HepG2 (cell line): ENCODE measurements around the gene ITGB7. TPM values are rescaled to one million over a fixed set of nuclear protein-coding genes. Genes with fewer than 3 reads are reported as not detected.

ENCODE experiments used
- KAT8 ChIP-seq: IDR thresholded peaks from 2 replicates; pipeline ENCODE4 v1.6.1; 2016; ENCODE audit warnings: missing genetic modification reagents, missing compliant biosample characterization
- NR2F6 ChIP-seq, 2 experiments: IDR thresholded peaks; 2 replicates each; pipeline ENCODE4 v1.6.1; 2016; ENCODE audit warnings: antibody characterized with exemption in 1 of 2, mild to moderate bottlenecking in 1 of 2
- PAF1 ChIP-seq: IDR thresholded peaks from 2 replicates; pipeline ENCODE4 v1.6.1; 2016; ENCODE audit warnings: missing genetic modification reagents, missing compliant biosample characterization
- POGK ChIP-seq: sonication (generic); formaldehyde crosslinking; conservative IDR thresholded peaks from 2 replicates; pipeline ENCODE4 v1.8.0; 2022; ENCODE audit warnings: mild to moderate bottlenecking, moderate library complexity, missing genetic modification reagents
- RAD51 ChIP-seq: fragments of 450-650 bp; IDR thresholded peaks from 2 replicates; pipeline ENCODE4 v1.6.1; 2016; ENCODE audit warnings: borderline replicate concordance
- SNAI1 ChIP-seq: sonication (generic); formaldehyde crosslinking; IDR thresholded peaks from 2 replicates; pipeline ENCODE4 v1.5.0; 2020; ENCODE audit warnings: mild to moderate bottlenecking, missing genetic modification reagents, borderline replicate concordance
- TCF7 ChIP-seq: sonication (generic); IDR thresholded peaks from 2 replicates; pipeline ENCODE4 v1.6.1; 2016; ENCODE audit warnings: antibody characterized with exemption, low read depth
- TOE1 ChIP-seq: sonication (generic); formaldehyde crosslinking; IDR thresholded peaks from 2 replicates; pipeline ENCODE4 v1.4.0; 2020; ENCODE audit warnings: mild to moderate bottlenecking, missing genetic modification reagents
- WIZ ChIP-seq: sonication (generic); formaldehyde crosslinking; IDR thresholded peaks from 2 replicates; pipeline ENCODE4 v1.5.1; 2020; ENCODE audit warnings: mild to moderate bottlenecking, missing genetic modification reagents
- ZMYM4 ChIP-seq: sonication (generic); formaldehyde crosslinking; IDR thresholded peaks from 2 replicates; pipeline ENCODE4 v1.8.1; 2023; ENCODE audit warnings: mild to moderate bottlenecking, missing genetic modification reagents
- ZNF253 ChIP-seq: sonication (generic); formaldehyde crosslinking; IDR thresholded peaks from 2 replicates; pipeline ENCODE4 v1.8.0; 2022; ENCODE audit warnings: mild to moderate bottlenecking, missing genetic modification reagents, borderline replicate concordance
- ZNF547 ChIP-seq: sonication (generic); formaldehyde crosslinking; IDR thresholded peaks from 2 replicates; pipeline ENCODE4 v1.5.1; 2020; ENCODE audit warnings: mild to moderate bottlenecking, missing genetic modification reagents
- ZNF652 ChIP-seq: IDR thresholded peaks from 2 replicates; pipeline ENCODE4 v1.6.1; 2016; ENCODE audit warnings: low read depth, borderline replicate concordance
- polyA plus RNA-seq, 8 experiments: library from polyadenylated mRNA; depleted of rRNA in 3 of 8; stranded (reverse) in 7 of 8; unstranded in 1 of 8; fragments of >200 nt; fragmentation: Illumina TruSeq in 4 of 8; extraction: Trizol in 4 of 8; gene quantifications; 2 replicates each; pipeline versions ENCODE4 v1.2.1 to v1.2.3, GENCODE V29; 2011 to 2016; ENCODE audit warnings: low read depth in 4 of 8, missing spikeins in 1 of 8, mixed read lengths in 1 of 8; ENCODE audit not compliant: insufficient read depth in 1 of 8
- total RNA-seq, 5 experiments: library from RNA; depleted of rRNA; stranded (reverse); fragments of >200 nt; fragmentation: Illumina TruSeq; extraction: Trizol; gene quantifications; 2 replicates each; pipeline ENCODE4 v1.2.3, GENCODE V29; 2016; ENCODE audit warnings: low read depth in 1 of 5
- TF ChIP-seq, protein P1 (sequence below): sonication (generic); formaldehyde crosslinking; IDR thresholded peaks from 2 replicates; pipeline ENCODE4 v1.4.0; 2020; ENCODE audit warnings: missing genetic modification reagents, borderline replicate concordance
- TF ChIP-seq, protein P2 (sequence below): sonication (generic); formaldehyde crosslinking; IDR thresholded peaks from 2 replicates; pipeline ENCODE4 v1.5.0; 2020; ENCODE audit warnings: missing genetic modification reagents
- TF ChIP-seq, protein P3 (sequence below): sonication (generic); formaldehyde crosslinking; IDR thresholded peaks from 2 replicates; pipeline ENCODE4 v1.5.1; 2020; ENCODE audit warnings: missing genetic modification reagents, mild to moderate bottlenecking, borderline replicate concordance
- TF ChIP-seq, protein P4 (sequence below): sonication (generic); formaldehyde crosslinking; IDR thresholded peaks from 2 replicates; pipeline ENCODE4 v1.8.1; 2023; ENCODE audit warnings: missing genetic modification reagents, mild to moderate bottlenecking, borderline replicate concordance

The ITGB7 gene
- total and polyA plus RNA-seq, 2 of the 13 experiments (the other 11 are each of a cell fraction or from before 2014, with no cell fraction given): 0.16 to 0.18 TPM

GRCh38 chr12:53251477-53252348 lies 44.7 kb upstream of the ITGB7 start (continued):
- TF ChIP-seq, protein P1, sequence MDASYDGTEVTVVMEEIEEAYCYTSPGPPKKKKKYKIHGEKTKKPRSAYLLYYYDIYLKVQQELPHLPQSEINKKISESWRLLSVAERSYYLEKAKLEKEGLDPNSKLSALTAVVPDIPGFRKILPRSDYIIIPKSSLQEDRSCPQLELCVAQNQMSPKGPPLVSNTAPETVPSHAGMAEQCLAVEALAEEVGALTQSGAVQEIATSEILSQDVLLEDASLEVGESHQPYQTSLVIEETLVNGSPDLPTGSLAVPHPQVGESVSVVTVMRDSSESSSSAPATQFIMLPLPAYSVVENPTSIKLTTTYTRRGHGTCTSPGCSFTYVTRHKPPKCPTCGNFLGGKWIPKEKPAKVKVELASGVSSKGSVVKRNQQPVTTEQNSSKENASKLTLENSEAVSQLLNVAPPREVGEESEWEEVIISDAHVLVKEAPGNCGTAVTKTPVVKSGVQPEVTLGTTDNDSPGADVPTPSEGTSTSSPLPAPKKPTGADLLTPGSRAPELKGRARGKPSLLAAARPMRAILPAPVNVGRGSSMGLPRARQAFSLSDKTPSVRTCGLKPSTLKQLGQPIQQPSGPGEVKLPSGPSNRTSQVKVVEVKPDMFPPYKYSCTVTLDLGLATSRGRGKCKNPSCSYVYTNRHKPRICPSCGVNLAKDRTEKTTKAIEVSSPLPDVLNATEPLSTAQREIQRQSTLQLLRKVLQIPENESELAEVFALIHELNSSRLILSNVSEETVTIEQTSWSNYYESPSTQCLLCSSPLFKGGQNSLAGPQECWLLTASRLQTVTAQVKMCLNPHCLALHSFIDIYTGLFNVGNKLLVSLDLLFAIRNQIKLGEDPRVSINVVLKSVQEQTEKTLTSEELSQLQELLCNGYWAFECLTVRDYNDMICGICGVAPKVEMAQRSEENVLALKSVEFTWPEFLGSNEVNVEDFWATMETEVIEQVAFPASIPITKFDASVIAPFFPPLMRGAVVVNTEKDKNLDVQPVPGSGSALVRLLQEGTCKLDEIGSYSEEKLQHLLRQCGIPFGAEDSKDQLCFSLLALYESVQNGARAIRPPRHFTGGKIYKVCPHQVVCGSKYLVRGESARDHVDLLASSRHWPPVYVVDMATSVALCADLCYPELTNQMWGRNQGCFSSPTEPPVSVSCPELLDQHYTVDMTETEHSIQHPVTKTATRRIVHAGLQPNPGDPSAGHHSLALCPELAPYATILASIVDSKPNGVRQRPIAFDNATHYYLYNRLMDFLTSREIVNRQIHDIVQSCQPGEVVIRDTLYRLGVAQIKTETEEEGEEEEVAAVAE: no peak
- 0 out of 2 replicates have a peak, but pooled peaks have one; percentile 24 for TF ChIP-seq SNAI1 (CRISPR knock-in tag)
- TF ChIP-seq, protein P2, sequence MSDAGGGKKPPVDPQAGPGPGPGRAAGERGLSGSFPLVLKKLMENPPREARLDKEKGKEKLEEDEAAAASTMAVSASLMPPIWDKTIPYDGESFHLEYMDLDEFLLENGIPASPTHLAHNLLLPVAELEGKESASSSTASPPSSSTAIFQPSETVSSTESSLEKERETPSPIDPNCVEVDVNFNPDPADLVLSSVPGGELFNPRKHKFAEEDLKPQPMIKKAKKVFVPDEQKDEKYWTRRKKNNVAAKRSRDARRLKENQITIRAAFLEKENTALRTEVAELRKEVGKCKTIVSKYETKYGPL (CRISPR knock-in tag): no peak
- peak; percentile 95 for TF ChIP-seq KAT8 (CRISPR knock-in tag)
- peak; percentile 44; the same call in 1 of the 2 replicates for TF ChIP-seq ZMYM4 (CRISPR knock-in tag)
- TF ChIP-seq PAF1: no peak
- TF ChIP-seq TOE1: no peak
- TF ChIP-seq, protein P3, sequence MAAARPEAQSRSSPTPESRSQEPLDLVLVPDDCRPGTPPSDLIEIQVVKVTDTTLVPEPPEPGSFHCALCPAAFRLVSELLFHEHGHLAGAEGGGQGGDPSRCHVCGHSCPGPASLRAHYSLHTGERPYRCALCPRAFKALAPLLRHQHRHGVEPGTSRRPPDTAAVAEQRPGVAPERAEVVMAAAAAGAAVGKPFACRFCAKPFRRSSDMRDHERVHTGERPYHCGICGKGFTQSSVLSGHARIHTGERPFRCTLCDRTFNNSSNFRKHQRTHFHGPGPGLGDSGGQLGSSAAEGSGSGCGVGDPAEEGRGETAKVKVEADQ (CRISPR knock-in tag): peak; percentile 31; the same call in 1 of the 2 replicates
- no peak for TF ChIP-seq ZNF253 (CRISPR knock-in tag)
- TF ChIP-seq POGK (CRISPR knock-in tag): no peak; the same call in 1 of the 2 replicates
- 0 out of 2 replicates have a peak, but pooled peaks have one; percentile 12 for TF ChIP-seq ZNF652 (CRISPR knock-in tag)
- TF ChIP-seq NR2F6 (IDR thresholded peaks at IDR 0.05): peak; percentile 52; the same call in 1 of the 2 replicates
- 0 out of 2 replicates have a peak, but pooled peaks have one; percentile 22 for TF ChIP-seq NR2F6 (CRISPR knock-in tag; IDR thresholded peaks at IDR 0.05)
- TF ChIP-seq, protein P4, sequence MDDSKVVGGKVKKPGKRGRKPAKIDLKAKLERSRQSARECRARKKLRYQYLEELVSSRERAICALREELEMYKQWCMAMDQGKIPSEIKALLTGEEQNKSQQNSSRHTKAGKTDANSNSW (CRISPR knock-in tag): no peak
- TF ChIP-seq RAD51: peak; percentile 57; the same call in 1 of the 2 replicates
- no peak for TF ChIP-seq WIZ (CRISPR knock-in tag)
- peak; percentile 51; the same call in 1 of the 2 replicates for TF ChIP-seq TCF7
- peak; percentile 74; the same call in 1 of the 2 replicates for TF ChIP-seq ZNF547
